ENCODE results near the gene SHISA9. TPM values are rescaled to one million over a fixed set of nuclear protein-coding genes. Genes with fewer than 3 reads are reported as not detected.

Gene SHISA9
- total RNA-seq, 3 donors from 2014 or later = 0.87 to 7.3 (median 3.0) TPM

GRCh38 chr16:12998361-12999085, 97.1 kb downstream of the SHISA9 start:
- Histone ChIP-seq H3K9me3 (no peaks in the 10 kb centered on the region), H3K4me3 (no peak overlapping the region), H3K4me1 (ENCODE audit: low read depth) (no peaks in the 10 kb centered on the region), H3K36me3 (ENCODE audit: low read depth) (no peaks in the 10 kb centered on the region)
- no peak for TF ChIP-seq CTCF (IDR thresholded peaks at IDR 0.05)
- ATAC-seq (no peak), DNase-seq (no peak)
- intact Hi-C loops (cut with DNase I, micrococcal nuclease) = no loop called here

GRCh38 chr16:12999368-12999767, 98.0 kb downstream of the SHISA9 start:
- H3K4me3 ChIP-seq = no peak overlapping the region
- intact Hi-C loops (cut with DNase I, micrococcal nuclease) = no loop called here
- H3K36me3 ChIP-seq (ENCODE audit: low read depth) = no peaks in the 10 kb centered on the region
- TF ChIP-seq CTCF (IDR thresholded peaks at IDR 0.05) = no peak
- ATAC-seq (no peak), DNase-seq (no peak)
- H3K4me1 ChIP-seq (ENCODE audit: low read depth) = no peaks in the 10 kb centered on the region
- no peaks in the 10 kb centered on the region for H3K9me3 ChIP-seq

GRCh38 chr16:13005721-13006247, 104.4 kb downstream of the SHISA9 start:
- Histone ChIP-seq H3K4me3 (no peak overlapping the region), H3K36me3 (ENCODE audit: low read depth) (no peaks in the 10 kb centered on the region), H3K9me3 (no peaks in the 10 kb centered on the region), H3K4me1 (ENCODE audit: low read depth) (no peaks in the 10 kb centered on the region)
- intact Hi-C loops (cut with DNase I, micrococcal nuclease) = no loop called here
- no peak for TF ChIP-seq CTCF (IDR thresholded peaks at IDR 0.05)
- no peak for DNase-seq
- ATAC-seq = no peak

- no peak for TF ChIP-seq CTCF (IDR thresholded peaks at IDR 0.05)
- intact Hi-C loops (cut with DNase I, micrococcal nuclease) = no loop called here
- Histone ChIP-seq H3K4me1 (ENCODE audit: low read depth) (no peaks in the 10 kb centered on the region), H3K9me3 (no peaks in the 10 kb centered on the region), H3K36me3 (ENCODE audit: low read depth) (no peaks in the 10 kb centered on the region), H3K4me3 (no peak overlapping the region)
- no peak for DNase-seq
- ATAC-seq = no peak
These were observed 111.2 kb downstream of the SHISA9 start for GRCh38 chr16:13012601-13013000.

GRCh38 chr16:13013043-13013442, 111.6 kb downstream of the SHISA9 start:
- Histone ChIP-seq H3K4me3 (no peak overlapping the region), H3K4me1 (ENCODE audit: low read depth) (no peaks in the 10 kb centered on the region), H3K36me3 (ENCODE audit: low read depth) (no peaks in the 10 kb centered on the region), H3K9me3 (no peaks in the 10 kb centered on the region)
- DNase-seq (no peak), ATAC-seq (no peak)
- no peak for TF ChIP-seq CTCF (IDR thresholded peaks at IDR 0.05)
- intact Hi-C loops (cut with DNase I, micrococcal nuclease) = no loop called here
